ENCODE results near the gene CHRNE.

CHRNE gene

DNA sequence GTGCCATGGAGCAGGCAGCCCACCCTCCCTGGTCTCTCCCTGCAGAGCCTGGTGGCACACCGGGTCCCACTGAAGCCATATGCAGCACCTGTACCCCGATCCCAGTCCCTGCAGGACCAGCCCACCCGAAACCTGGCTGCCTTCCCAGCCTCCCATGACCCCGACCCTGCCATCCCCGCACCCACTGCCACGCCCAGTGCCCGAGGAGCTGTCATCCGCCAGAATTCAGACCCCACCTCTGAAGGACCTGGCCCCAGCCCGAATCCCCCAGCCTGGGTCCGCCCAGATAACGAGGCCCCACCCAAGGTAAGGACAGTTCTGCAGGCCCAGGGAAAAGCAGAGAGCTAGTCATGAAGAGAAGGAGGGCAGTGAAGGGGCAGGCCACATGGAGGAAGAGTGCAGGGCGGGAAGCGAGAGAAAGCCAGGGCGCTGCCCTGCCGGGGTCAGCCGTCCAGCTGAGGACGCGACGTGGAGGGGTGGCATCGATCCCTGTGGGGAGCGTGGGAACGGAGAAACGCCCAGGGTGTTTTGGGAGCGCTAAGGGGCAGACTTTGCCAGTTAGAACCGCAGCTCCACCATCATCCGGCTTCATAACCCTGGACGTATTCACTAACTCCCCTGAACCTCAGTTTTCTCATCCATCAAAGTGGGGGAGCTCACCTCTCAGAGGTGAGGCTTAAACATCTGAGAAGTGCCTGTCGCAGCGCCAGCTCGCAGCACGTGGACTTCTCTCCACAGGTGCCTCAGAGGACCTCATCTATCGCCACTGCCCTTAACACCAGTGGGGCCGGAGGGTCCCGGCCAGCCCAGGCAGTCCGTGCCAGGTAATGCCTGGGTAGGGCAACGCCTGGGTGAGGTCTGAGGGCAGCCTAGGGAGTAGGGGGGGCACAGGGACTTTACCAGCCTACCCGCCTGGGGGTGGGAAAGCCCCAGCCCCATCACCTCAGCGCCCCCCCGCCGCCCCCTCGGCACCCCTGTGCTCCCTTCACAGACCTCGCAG is 11.2 kb downstream of the CHRNE start:
- H4K91ac ChIP-seq (ENCODE audit: low read depth, low read length, poor library complexity): no peak overlapping the region
- H3K4me3 ChIP-seq (ENCODE audit: low read length in 2 of 2): peak overlapping the region in 1 of 2 donors; percentile 38
- no peak overlapping the region for H2BK12ac ChIP-seq (ENCODE audit: low read length)
- no peak overlapping the region for H3K27ac ChIP-seq (replicated peaks; ENCODE audit: low read length)
- no peak overlapping the region for H3K4ac ChIP-seq (ENCODE audit: low read length)
- no peak overlapping the region for H2BK5ac ChIP-seq (ENCODE audit: low read length)
- WGBS, 2 donors (ENCODE audit: extremely low coverage in 2 of 2, insufficient read length in 2 of 2, insufficient replicate concordance in 1 of 2): no CpG with 5 or more reads among the region's 42 CpGs
- peaks cover 52 to 85% of the 10 kb centered on the region in 2 donors for H3K36me3 ChIP-seq (replicated peaks in 1 of 2; ENCODE audit: control insufficient read depth in 2 of 2, insufficient read depth in 2 of 2, low read length in 2 of 2)
- peak overlapping the region; percentile 70 for H3K9ac ChIP-seq (ENCODE audit: low read depth, low read length, poor library complexity)
- H3K4me2 ChIP-seq (ENCODE audit: insufficient read depth, low read length, poor library complexity, severe bottlenecking): no peak overlapping the region
- no peaks in the 10 kb centered on the region for H3K9me3 ChIP-seq (replicated peaks in 1 of 2; ENCODE audit: control insufficient read depth in 2 of 2, insufficient read depth in 1 of 2, low read depth in 1 of 2, low read length in 2 of 2)
- H2AK5ac ChIP-seq (ENCODE audit: low read depth, low read length): no peak overlapping the region
- H3K14ac ChIP-seq (ENCODE audit: low read length): no peak overlapping the region
- no peak for DNase-seq (ENCODE audit: low spot score)
- H3K79me1 ChIP-seq (ENCODE audit: low read depth, low read length): peaks cover 4% of the 10 kb centered on the region
- H3K23ac ChIP-seq (ENCODE audit: low read depth, low read length, poor library complexity): peak overlapping the region; percentile 11
- H2AFZ ChIP-seq (ENCODE audit: low read length): no peak overlapping the region
- no peak overlapping the region for H2BK120ac ChIP-seq (ENCODE audit: low read depth, low read length)
- no peak overlapping the region for H3K18ac ChIP-seq (ENCODE audit: low read length)
- no peaks in the 10 kb centered on the region for H3K4me1 ChIP-seq (ENCODE audit: control insufficient read depth in 2 of 2, insufficient read depth in 1 of 2, low read depth in 1 of 2, low read length in 2 of 2)
- H2BK15ac ChIP-seq (ENCODE audit: low read length): no peak overlapping the region
- H4K8ac ChIP-seq (ENCODE audit: low read depth, low read length): no peak overlapping the region
- H3K27me3 ChIP-seq (ENCODE audit: control insufficient read depth in 3 of 3, insufficient read depth in 3 of 3, low read depth in 1 of 3, low read length in 3 of 3): no peaks in the 10 kb centered on the region

DNA sequence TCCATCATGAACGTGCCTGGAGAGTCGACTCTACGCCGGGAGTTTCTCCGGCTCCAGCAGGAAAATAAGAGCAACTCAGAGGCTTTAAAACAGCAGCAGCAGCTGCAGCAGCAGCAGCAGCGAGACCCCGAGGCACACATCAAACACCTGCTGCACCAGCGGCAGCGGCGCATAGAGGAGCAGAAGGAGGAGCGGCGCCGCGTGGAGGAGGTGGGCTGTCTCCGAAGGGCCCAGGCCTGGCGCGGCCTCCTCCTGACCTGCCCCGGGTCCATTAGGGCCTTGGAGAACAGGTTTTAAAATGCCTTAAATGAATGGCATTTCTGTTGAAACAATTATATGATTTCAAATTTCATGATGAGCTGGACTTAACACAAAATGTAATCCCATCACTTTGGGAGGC is 15.3 kb downstream of the CHRNE start:
- Histone ChIP-seq H2BK120ac (ENCODE audit: low read depth, low read length) (no peak overlapping the region), H3K9ac (ENCODE audit: low read depth, low read length, poor library complexity) (no peak overlapping the region), H2AK5ac (ENCODE audit: low read depth, low read length) (no peak overlapping the region), H4K8ac (ENCODE audit: low read depth, low read length) (no peak overlapping the region), H3K36me3 (replicated peaks in 1 of 2; ENCODE audit: control insufficient read depth in 2 of 2, insufficient read depth in 2 of 2, low read length in 2 of 2) (peaks cover 41 to 74% of the 10 kb centered on the region in 2 donors), H2BK12ac (ENCODE audit: low read length) (no peak overlapping the region), H3K9me3 (replicated peaks in 1 of 2; ENCODE audit: control insufficient read depth in 2 of 2, insufficient read depth in 1 of 2, low read depth in 1 of 2, low read length in 2 of 2) (no peaks in the 10 kb centered on the region), H3K27ac (replicated peaks; ENCODE audit: low read length) (no peak overlapping the region), H4K91ac (ENCODE audit: low read depth, low read length, poor library complexity) (no peak overlapping the region), H3K18ac (ENCODE audit: low read length) (no peak overlapping the region), H3K27me3 (ENCODE audit: control insufficient read depth in 3 of 3, insufficient read depth in 3 of 3, low read depth in 1 of 3, low read length in 3 of 3) (no peaks in the 10 kb centered on the region), H3K4me3 (ENCODE audit: low read length in 2 of 2) (no peak overlapping the region), H3K79me1 (ENCODE audit: low read depth, low read length) (peaks cover 3% of the 10 kb centered on the region), H3K4ac (ENCODE audit: low read length) (no peak overlapping the region), H3K4me1 (ENCODE audit: control insufficient read depth in 2 of 2, insufficient read depth in 1 of 2, low read depth in 1 of 2, low read length in 2 of 2) (no peaks in the 10 kb centered on the region), H2AFZ (ENCODE audit: low read length) (no peak overlapping the region), H3K4me2 (ENCODE audit: insufficient read depth, low read length, poor library complexity, severe bottlenecking) (no peak overlapping the region), H3K14ac (ENCODE audit: low read length) (no peak overlapping the region), H2BK5ac (ENCODE audit: low read length) (no peak overlapping the region), H3K23ac (ENCODE audit: low read depth, low read length, poor library complexity) (no peak overlapping the region), H2BK15ac (ENCODE audit: low read length) (no peak overlapping the region)
- WGBS, 2 donors (ENCODE audit: extremely low coverage in 2 of 2, insufficient read length in 2 of 2, insufficient replicate concordance in 1 of 2): no CpG with 5 or more reads among the region's 18 CpGs
- DNase-seq (ENCODE audit: low spot score): no peak

DNA sequence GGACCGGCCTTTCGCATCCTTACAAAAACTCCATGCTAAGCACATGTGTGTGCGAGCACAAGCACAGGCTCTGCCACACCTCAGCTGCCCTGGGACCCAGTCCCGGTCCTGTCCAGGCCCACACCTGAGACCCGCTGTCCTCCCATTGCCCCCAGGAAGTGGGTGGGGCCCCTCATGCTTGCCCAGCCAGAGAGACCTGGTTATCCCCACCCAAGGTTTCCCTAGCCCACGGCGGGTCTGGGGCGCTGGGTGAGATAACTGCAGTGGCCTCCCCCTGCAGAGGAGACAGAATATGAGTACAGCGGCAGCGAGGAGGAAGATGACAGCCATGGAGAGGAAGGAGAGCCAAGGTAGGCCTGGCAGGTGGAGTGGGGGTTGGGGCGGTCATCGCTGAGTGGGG is 16.1 kb downstream of the CHRNE start:
- Histone ChIP-seq H3K23ac (ENCODE audit: low read depth, low read length, poor library complexity) (no peak overlapping the region), H2BK5ac (ENCODE audit: low read length) (no peak overlapping the region), H2AFZ (ENCODE audit: low read length) (no peak overlapping the region), H4K8ac (ENCODE audit: low read depth, low read length) (no peak overlapping the region), H3K4ac (ENCODE audit: low read length) (no peak overlapping the region), H3K14ac (ENCODE audit: low read length) (no peak overlapping the region), H3K4me3 (ENCODE audit: low read length in 2 of 2) (no peak overlapping the region), H3K4me1 (ENCODE audit: control insufficient read depth in 2 of 2, insufficient read depth in 1 of 2, low read depth in 1 of 2, low read length in 2 of 2) (no peaks in the 10 kb centered on the region), H3K9me3 (replicated peaks in 1 of 2; ENCODE audit: control insufficient read depth in 2 of 2, insufficient read depth in 1 of 2, low read depth in 1 of 2, low read length in 2 of 2) (no peaks in the 10 kb centered on the region), H3K9ac (ENCODE audit: low read depth, low read length, poor library complexity) (no peak overlapping the region), H3K36me3 (replicated peaks in 1 of 2; ENCODE audit: control insufficient read depth in 2 of 2, insufficient read depth in 2 of 2, low read length in 2 of 2) (peaks cover 41 to 75% of the 10 kb centered on the region in 2 donors), H2BK12ac (ENCODE audit: low read length) (no peak overlapping the region), H3K79me1 (ENCODE audit: low read depth, low read length) (no peaks in the 10 kb centered on the region), H2AK5ac (ENCODE audit: low read depth, low read length) (no peak overlapping the region), H3K27ac (replicated peaks; ENCODE audit: low read length) (no peak overlapping the region), H4K91ac (ENCODE audit: low read depth, low read length, poor library complexity) (no peak overlapping the region), H3K4me2 (ENCODE audit: insufficient read depth, low read length, poor library complexity, severe bottlenecking) (no peak overlapping the region), H3K27me3 (ENCODE audit: control insufficient read depth in 3 of 3, insufficient read depth in 3 of 3, low read depth in 1 of 3, low read length in 3 of 3) (no peaks in the 10 kb centered on the region), H3K18ac (ENCODE audit: low read length) (no peak overlapping the region), H2BK120ac (ENCODE audit: low read depth, low read length) (no peak overlapping the region), H2BK15ac (ENCODE audit: low read length) (no peak overlapping the region)
- WGBS, 2 donors (ENCODE audit: extremely low coverage in 2 of 2, insufficient read length in 2 of 2, insufficient replicate concordance in 1 of 2): no CpG with 5 or more reads among the region's 12 CpGs
- no peak for DNase-seq (ENCODE audit: low spot score)

DNA sequence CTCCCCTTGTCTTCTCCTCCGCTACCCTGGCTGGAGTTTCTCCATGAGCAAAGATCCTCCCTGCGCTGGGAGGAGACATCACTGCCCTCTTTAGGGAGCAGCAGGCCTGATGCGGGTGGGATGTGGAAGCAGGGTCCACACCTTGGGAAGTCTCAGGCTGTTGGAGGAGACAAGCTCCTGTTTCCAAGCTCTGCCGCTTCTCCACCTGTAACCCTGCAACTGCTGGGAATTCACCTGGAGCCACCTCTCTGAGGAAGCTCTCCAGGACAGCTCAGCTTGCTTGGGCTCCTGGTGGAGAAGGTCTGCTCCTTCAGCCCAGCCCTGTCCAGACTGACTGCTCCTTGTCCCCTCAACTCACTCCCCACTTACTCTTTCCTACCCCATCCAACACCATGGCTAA is 18.4 kb downstream of the CHRNE start:
- DNase-seq (ENCODE audit: low spot score): no peak
- H3K4me2 ChIP-seq (ENCODE audit: insufficient read depth, low read length, poor library complexity, severe bottlenecking): no peak overlapping the region
- H4K91ac ChIP-seq (ENCODE audit: low read depth, low read length, poor library complexity): no peak overlapping the region
- H2AFZ ChIP-seq (ENCODE audit: low read length): no peak overlapping the region
- no peak overlapping the region for H2BK5ac ChIP-seq (ENCODE audit: low read length)
- no peak overlapping the region for H3K18ac ChIP-seq (ENCODE audit: low read length)
- no peak overlapping the region for H3K9ac ChIP-seq (ENCODE audit: low read depth, low read length, poor library complexity)
- H3K9me3 ChIP-seq (replicated peaks in 1 of 2; ENCODE audit: control insufficient read depth in 2 of 2, insufficient read depth in 1 of 2, low read depth in 1 of 2, low read length in 2 of 2): no peaks in the 10 kb centered on the region
- H2BK120ac ChIP-seq (ENCODE audit: low read depth, low read length): no peak overlapping the region
- no peak overlapping the region for H3K4me3 ChIP-seq (ENCODE audit: low read length in 2 of 2)
- no CpG with 5 or more reads among the region's 4 CpGs for whole genome bisulfite sequencing, 2 donors (ENCODE audit: extremely low coverage in 2 of 2, insufficient read length in 2 of 2, insufficient replicate concordance in 1 of 2)
- no peak overlapping the region for H3K27ac ChIP-seq (replicated peaks; ENCODE audit: low read length)
- H3K23ac ChIP-seq (ENCODE audit: low read depth, low read length, poor library complexity): no peak overlapping the region
- H2BK15ac ChIP-seq (ENCODE audit: low read length): no peak overlapping the region
- no peak overlapping the region for H3K4ac ChIP-seq (ENCODE audit: low read length)
- H2BK12ac ChIP-seq (ENCODE audit: low read length): peak overlapping the region; percentile 7
- H2AK5ac ChIP-seq (ENCODE audit: low read depth, low read length): no peak overlapping the region
- H3K4me1 ChIP-seq (ENCODE audit: control insufficient read depth in 2 of 2, insufficient read depth in 1 of 2, low read depth in 1 of 2, low read length in 2 of 2): no peaks in the 10 kb centered on the region
- H3K14ac ChIP-seq (ENCODE audit: low read length): no peak overlapping the region
- H3K79me1 ChIP-seq (ENCODE audit: low read depth, low read length): no peaks in the 10 kb centered on the region
- H3K36me3 ChIP-seq (replicated peaks in 1 of 2; ENCODE audit: control insufficient read depth in 2 of 2, insufficient read depth in 2 of 2, low read length in 2 of 2): peaks cover 27 to 71% of the 10 kb centered on the region in 2 donors
- H4K8ac ChIP-seq (ENCODE audit: low read depth, low read length): peak overlapping the region; percentile 82
- no peaks in the 10 kb centered on the region for H3K27me3 ChIP-seq (ENCODE audit: control insufficient read depth in 3 of 3, insufficient read depth in 3 of 3, low read depth in 1 of 3, low read length in 3 of 3)

Data from neuronal stem cell (in vitro differentiated cells).